Natural killer cell (primary cell): ENCODE data around the gene UAP1. TPM values are rescaled to one million over a fixed set of nuclear protein-coding genes. Genes with fewer than 3 reads are reported as not detected.
A peak's percentile ranks its signal among the peaks of the same experiment; 100 is the strongest.

Experiments used
- ATAC-seq, 3 donors: fragments of 150-1000 bp in 2 of 3; fragments of 200-7000 bp in 1 of 3; cut with Tn5 transposase; 1 replicate in 1 of 3; 2 replicates in 2 of 3; pipeline ENCODE4 v1.10.0; 2021; ENCODE audit warnings: mild to moderate bottlenecking in 2 of 3, moderate library complexity in 2 of 3
- DNase-seq, 2 donors: peaks; one replicate each; pipeline versions ENCODE4 v3.0.0 to v3.0.0-alpha.2; 2013 to 2021; ENCODE audit warnings: mixed read lengths in 1 of 2
- H3K27ac ChIP-seq: one replicate; pipeline ENCODE4 v1.5.1; 2013; ENCODE audit warnings: mild to moderate bottlenecking, low read length
- H3K27me3 ChIP-seq: one replicate; pipeline ENCODE4 v1.6.1; 2013; ENCODE audit warnings: low read length; ENCODE audit not compliant: control insufficient read depth, insufficient read depth
- H3K36me3 ChIP-seq: one replicate; pipeline ENCODE4 v1.6.1; 2013; ENCODE audit warnings: low read length; ENCODE audit not compliant: control insufficient read depth, insufficient read depth
- H3K4me1 ChIP-seq: one replicate; pipeline ENCODE4 v1.6.1; 2013; ENCODE audit warnings: low read length; ENCODE audit not compliant: control insufficient read depth, insufficient read depth
- H3K4me3 ChIP-seq: one replicate; pipeline ENCODE4 v1.5.1; 2013; ENCODE audit warnings: low read length
- H3K9me3 ChIP-seq: one replicate; pipeline ENCODE4 v1.6.1; 2013; ENCODE audit warnings: low read length; ENCODE audit not compliant: control insufficient read depth, insufficient read depth
- H3K27ac Mint-ChIP-seq, 2 donors: one replicate each; pipeline ENCODE4 v1.8.0; 2022; ENCODE audit warnings: mild to moderate bottlenecking in 2 of 2, mixed read lengths in 2 of 2, moderate library complexity in 1 of 2
- H3K27me3 Mint-ChIP-seq, 2 donors: one replicate each; pipeline ENCODE4 v1.8.0; 2022; ENCODE audit warnings: low read depth in 2 of 2, mixed read lengths in 2 of 2
- H3K36me3 Mint-ChIP-seq: one replicate; pipeline ENCODE4 v1.8.0; 2022; ENCODE audit warnings: mixed read lengths
- H3K4me1 Mint-ChIP-seq, 2 donors: one replicate each; pipeline ENCODE4 v1.8.0; 2022; ENCODE audit warnings: mixed read lengths in 2 of 2
- H3K4me3 Mint-ChIP-seq: one replicate; pipeline ENCODE4 v1.8.0; 2022; ENCODE audit warnings: mild to moderate bottlenecking, moderate library complexity, mixed read lengths
- H3K9me3 Mint-ChIP-seq, 2 donors: one replicate each; pipeline ENCODE4 v1.8.0; 2022; ENCODE audit warnings: mixed read lengths in 2 of 2
- WGBS: methylation state at CpG from one replicate; pipeline ENCODE4 v1.1.7; 2013; ENCODE audit warnings: missing lambda C conversion rate; ENCODE audit not compliant: insufficient coverage; 5-methylcytosine and 5-hydroxymethylcytosine counted together
- intact Hi-C: fragments of 100-400 bp; cut with micrococcal nuclease; formaldehyde crosslinking; loops from one replicate; pipeline ENCODE4 v1.14.2; 2022
- total RNA-seq, 4 donors: library from RNA; stranded (reverse); fragments of 120-200 nt in 1 of 4; gene quantifications; one replicate each; pipeline versions ENCODE4 v1.2.3 to v1.2.4, GENCODE V29; 2013 to 2022
- TF ChIP-seq, protein P1 (sequence below): fragments of 200-600 bp; IDR thresholded peaks from one replicate; pipeline ENCODE4 v1.8.0; 2022; ENCODE audit warnings: antibody characterized with exemption

Gene UAP1
- total RNA-seq, 3 donors from 2014 or later (not counting 1 experiment from before 2014, with no cell fraction given): 69.2 to 109 (median 74.2) TPM

DNA sequence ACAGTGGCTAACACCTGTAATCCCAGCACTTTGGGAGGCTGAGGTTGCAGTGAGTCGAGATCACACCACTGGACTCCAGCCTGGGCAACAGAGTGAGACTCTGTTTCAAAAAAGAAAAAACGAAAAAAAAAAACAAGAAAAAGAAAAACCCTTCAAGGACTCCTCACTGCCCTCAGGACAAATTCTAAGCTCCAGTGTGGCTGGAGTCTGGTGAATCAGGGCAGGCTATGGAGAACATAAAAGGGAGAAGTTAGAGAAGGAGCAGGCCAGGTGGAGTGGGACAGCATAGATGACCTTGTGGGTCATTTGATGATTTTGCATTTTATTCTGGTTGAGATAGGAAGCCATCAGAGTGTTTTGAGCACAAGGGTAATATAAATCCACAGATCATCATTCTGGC, 12.5 kb upstream of the UAP1 start:
- no peaks in the 10 kb centered on the region for H3K9me3 Mint-ChIP-seq
- no peak overlapping the region for H3K4me3 Mint-ChIP-seq
- peak overlapping the region; percentile 95 to 96 for H3K27ac Mint-ChIP-seq
- H3K36me3 Mint-ChIP-seq: no peaks in the 10 kb centered on the region
- TF ChIP-seq, protein P1, sequence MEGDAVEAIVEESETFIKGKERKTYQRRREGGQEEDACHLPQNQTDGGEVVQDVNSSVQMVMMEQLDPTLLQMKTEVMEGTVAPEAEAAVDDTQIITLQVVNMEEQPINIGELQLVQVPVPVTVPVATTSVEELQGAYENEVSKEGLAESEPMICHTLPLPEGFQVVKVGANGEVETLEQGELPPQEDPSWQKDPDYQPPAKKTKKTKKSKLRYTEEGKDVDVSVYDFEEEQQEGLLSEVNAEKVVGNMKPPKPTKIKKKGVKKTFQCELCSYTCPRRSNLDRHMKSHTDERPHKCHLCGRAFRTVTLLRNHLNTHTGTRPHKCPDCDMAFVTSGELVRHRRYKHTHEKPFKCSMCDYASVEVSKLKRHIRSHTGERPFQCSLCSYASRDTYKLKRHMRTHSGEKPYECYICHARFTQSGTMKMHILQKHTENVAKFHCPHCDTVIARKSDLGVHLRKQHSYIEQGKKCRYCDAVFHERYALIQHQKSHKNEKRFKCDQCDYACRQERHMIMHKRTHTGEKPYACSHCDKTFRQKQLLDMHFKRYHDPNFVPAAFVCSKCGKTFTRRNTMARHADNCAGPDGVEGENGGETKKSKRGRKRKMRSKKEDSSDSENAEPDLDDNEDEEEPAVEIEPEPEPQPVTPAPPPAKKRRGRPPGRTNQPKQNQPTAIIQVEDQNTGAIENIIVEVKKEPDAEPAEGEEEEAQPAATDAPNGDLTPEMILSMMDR: no peak
- intact Hi-C loops: loop anchor here (5.0 kb wide), 1 partner anchor 137 kb away; the partner anchor contains the start of gene SH2D1B
- Histone ChIP-seq H3K27ac (peak overlapping the region; percentile 92), H3K27me3 (no peaks in the 10 kb centered on the region), H3K9me3 (no peaks in the 10 kb centered on the region), H3K4me3 (no peak overlapping the region), H3K36me3 (no peaks in the 10 kb centered on the region), H3K4me1 (peaks cover 21% of the 10 kb centered on the region)
- H3K4me1 Mint-ChIP-seq: peaks cover 27 to 32% of the 10 kb centered on the region in 2 donors
- no peaks in the 10 kb centered on the region for H3K27me3 Mint-ChIP-seq
- DNase-seq: no peak
- ATAC-seq: no peak
- WGBS: 69% methylated on average over 1 of the region's 2 CpGs

DNA sequence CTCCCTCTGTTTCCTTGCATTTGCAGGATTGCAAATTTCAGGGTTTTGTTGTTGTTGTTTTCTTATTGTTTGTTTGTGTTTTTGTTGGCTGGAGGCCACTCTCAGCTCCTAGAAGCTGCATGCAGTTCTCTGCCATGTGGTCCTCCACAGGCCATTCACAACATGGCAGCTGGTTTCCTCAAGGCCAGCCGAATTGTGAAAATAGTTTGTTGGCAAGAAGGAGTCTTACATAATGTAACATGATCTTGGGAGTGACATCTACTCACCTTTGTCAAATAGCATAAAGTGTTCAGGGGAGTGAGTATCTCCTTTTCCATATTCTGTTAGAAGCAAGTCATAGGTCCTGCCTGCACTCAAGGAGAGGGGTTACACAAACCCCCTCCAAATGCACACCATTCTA, 10.6 kb upstream of the UAP1 start:
- 100% methylated on average over 1 of the region's 1 CpG for WGBS
- Mint-ChIP-seq H3K4me3 (no peak overlapping the region), H3K27ac (peak overlapping the region in 1 of 2 donors; percentile 95), H3K36me3 (no peaks in the 10 kb centered on the region), H3K27me3 (no peaks in the 10 kb centered on the region), H3K9me3 (no peaks in the 10 kb centered on the region), H3K4me1 (peaks cover 27 to 32% of the 10 kb centered on the region in 2 donors)
- Histone ChIP-seq H3K4me1 (peaks cover 21% of the 10 kb centered on the region), H3K4me3 (no peak overlapping the region), H3K36me3 (no peaks in the 10 kb centered on the region), H3K9me3 (no peaks in the 10 kb centered on the region), H3K27ac (no peak overlapping the region), H3K27me3 (no peaks in the 10 kb centered on the region)
- no peak for ATAC-seq
- no peak for DNase-seq
- TF ChIP-seq, protein P1: no peak
- intact Hi-C loops: no loop called here

DNA sequence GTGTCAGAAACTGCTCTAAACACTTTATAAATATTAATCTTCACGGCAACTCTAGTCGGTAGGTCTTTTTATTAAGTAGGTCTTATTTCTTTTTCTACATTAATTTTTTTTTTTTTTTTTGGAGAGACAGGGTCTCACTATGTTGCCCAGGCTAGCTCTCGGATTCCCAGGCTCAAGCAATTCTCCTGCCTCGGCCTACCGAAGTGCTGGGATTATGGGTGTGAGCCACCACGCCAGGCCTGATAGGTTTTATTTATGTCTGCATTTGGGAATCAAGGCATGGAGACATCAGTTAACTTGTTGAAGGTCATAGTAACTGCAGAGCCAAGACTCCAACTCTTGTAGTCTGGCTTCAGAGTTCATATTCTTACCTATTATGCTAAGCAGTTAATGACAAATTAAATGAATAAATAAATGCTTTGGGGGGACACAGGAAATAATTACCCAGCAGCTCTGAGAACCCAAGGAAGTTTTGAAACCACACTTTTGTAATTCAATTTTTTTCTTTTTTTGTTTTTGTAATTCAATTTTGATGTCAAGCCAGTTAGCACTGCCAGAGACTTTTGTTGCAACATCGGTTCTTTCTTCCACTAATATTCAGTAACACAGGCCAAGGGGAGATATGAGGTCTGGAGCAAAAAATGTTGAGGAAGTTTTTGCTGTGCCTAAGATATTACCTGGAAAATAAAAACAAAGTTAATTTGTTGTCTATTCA, 9.4 kb upstream of the UAP1 start:
- H3K4me1 ChIP-seq: peaks cover 21% of the 10 kb centered on the region
- Mint-ChIP-seq H3K9me3 (no peaks in the 10 kb centered on the region), H3K27me3 (no peaks in the 10 kb centered on the region), H3K27ac (peak overlapping the region in 1 of 2 donors; percentile 75), H3K4me1 (peaks cover 27 to 32% of the 10 kb centered on the region in 2 donors), H3K4me3 (no peak overlapping the region), H3K36me3 (no peaks in the 10 kb centered on the region)
- H3K27me3 ChIP-seq: no peaks in the 10 kb centered on the region
- no peak overlapping the region for H3K4me3 ChIP-seq
- ATAC-seq (no peak), DNase-seq (no peak)
- 93% methylated on average over 4 of the region's 7 CpGs for WGBS
- TF ChIP-seq, protein P1: no peak
- no peak overlapping the region for H3K27ac ChIP-seq
- H3K9me3 ChIP-seq: no peaks in the 10 kb centered on the region
- intact Hi-C loops: no loop called here
- H3K36me3 ChIP-seq: no peaks in the 10 kb centered on the region
